ENCODE results near the gene RNMT. TPM values are rescaled to one million over a fixed set of nuclear protein-coding genes. Genes with fewer than 3 reads are reported as not detected.

The RNMT gene
- total RNA-seq, 1 donor from 2014 or later = 45.8 TPM

DNA sequence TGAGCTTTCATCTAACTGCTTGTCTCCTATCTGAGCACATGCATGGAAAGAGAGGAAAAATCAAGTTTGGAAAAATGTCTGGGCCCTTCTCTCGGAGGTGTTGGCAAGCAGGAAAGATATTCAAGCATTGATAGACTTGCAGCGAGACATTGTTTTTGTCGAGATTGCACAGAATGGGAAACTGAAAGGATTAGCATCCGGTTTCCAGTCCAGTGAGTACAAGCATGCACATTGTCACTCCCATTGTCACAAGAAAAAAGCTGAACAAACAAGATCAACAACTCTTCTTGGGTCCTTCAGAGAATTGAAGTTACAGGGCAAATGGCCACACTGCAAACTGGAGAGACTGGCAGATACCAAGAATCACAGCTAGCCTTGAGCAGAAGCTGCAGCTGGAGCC lies 77.8 kb downstream of the RNMT start:
- H3K27ac ChIP-seq (ENCODE audit: low read depth, low read length) = no peak overlapping the region
- DNase-seq (ENCODE audit: low read depth) = no peak
- H3K9ac ChIP-seq (ENCODE audit: low read length) = no peak overlapping the region
- H3K27ac Mint-ChIP-seq (ENCODE audit: unreplicated experiment) = no peak overlapping the region
- no peak overlapping the region for H2AFZ ChIP-seq (ENCODE audit: low read depth, low read length)
- no peaks in the 10 kb centered on the region for H3K36me3 Mint-ChIP-seq (ENCODE audit: low read depth, unreplicated experiment)
- no peaks in the 10 kb centered on the region for H3K79me2 ChIP-seq (ENCODE audit: insufficient read depth, low read length)
- no peak overlapping the region for H3K4me2 ChIP-seq (ENCODE audit: low read length)
- H3K4me1 ChIP-seq (ENCODE audit: insufficient read depth, low read length) = peaks cover 3% of the 10 kb centered on the region
- no peaks in the 10 kb centered on the region for H3K36me3 ChIP-seq (ENCODE audit: insufficient read depth, low read length)
- no peaks in the 10 kb centered on the region for H3K27me3 ChIP-seq (ENCODE audit: insufficient read depth, low read length)
- H3K4me1 Mint-ChIP-seq (ENCODE audit: low read depth, unreplicated experiment) = no peaks in the 10 kb centered on the region
- H3K4me3 Mint-ChIP-seq (ENCODE audit: unreplicated experiment) = no peak overlapping the region
- H3K4me3 ChIP-seq (ENCODE audit: insufficient read depth, low read depth, low read length) = no peak overlapping the region
- H3K27me3 Mint-ChIP-seq (ENCODE audit: low read depth, unreplicated experiment) = peaks cover 13% of the 10 kb centered on the region
- H3K9me3 Mint-ChIP-seq (ENCODE audit: unreplicated experiment) = peaks cover 8% of the 10 kb centered on the region
- TF ChIP-seq, protein P1, sequence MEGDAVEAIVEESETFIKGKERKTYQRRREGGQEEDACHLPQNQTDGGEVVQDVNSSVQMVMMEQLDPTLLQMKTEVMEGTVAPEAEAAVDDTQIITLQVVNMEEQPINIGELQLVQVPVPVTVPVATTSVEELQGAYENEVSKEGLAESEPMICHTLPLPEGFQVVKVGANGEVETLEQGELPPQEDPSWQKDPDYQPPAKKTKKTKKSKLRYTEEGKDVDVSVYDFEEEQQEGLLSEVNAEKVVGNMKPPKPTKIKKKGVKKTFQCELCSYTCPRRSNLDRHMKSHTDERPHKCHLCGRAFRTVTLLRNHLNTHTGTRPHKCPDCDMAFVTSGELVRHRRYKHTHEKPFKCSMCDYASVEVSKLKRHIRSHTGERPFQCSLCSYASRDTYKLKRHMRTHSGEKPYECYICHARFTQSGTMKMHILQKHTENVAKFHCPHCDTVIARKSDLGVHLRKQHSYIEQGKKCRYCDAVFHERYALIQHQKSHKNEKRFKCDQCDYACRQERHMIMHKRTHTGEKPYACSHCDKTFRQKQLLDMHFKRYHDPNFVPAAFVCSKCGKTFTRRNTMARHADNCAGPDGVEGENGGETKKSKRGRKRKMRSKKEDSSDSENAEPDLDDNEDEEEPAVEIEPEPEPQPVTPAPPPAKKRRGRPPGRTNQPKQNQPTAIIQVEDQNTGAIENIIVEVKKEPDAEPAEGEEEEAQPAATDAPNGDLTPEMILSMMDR (IDR thresholded peaks at IDR 0.05; ENCODE audit: insufficient read depth, low read depth, low read length) = no peak
- no peak for TF ChIP-seq EZH2 (IDR thresholded peaks at IDR 0.05; ENCODE audit: insufficient read depth, low read length)
- no peak for FAIRE-seq
- H3K9me3 ChIP-seq (ENCODE audit: insufficient read depth, low read depth, low read length) = no peaks in the 10 kb centered on the region
- H4K20me1 ChIP-seq (ENCODE audit: insufficient read depth, low read length) = no peaks in the 10 kb centered on the region

DNA sequence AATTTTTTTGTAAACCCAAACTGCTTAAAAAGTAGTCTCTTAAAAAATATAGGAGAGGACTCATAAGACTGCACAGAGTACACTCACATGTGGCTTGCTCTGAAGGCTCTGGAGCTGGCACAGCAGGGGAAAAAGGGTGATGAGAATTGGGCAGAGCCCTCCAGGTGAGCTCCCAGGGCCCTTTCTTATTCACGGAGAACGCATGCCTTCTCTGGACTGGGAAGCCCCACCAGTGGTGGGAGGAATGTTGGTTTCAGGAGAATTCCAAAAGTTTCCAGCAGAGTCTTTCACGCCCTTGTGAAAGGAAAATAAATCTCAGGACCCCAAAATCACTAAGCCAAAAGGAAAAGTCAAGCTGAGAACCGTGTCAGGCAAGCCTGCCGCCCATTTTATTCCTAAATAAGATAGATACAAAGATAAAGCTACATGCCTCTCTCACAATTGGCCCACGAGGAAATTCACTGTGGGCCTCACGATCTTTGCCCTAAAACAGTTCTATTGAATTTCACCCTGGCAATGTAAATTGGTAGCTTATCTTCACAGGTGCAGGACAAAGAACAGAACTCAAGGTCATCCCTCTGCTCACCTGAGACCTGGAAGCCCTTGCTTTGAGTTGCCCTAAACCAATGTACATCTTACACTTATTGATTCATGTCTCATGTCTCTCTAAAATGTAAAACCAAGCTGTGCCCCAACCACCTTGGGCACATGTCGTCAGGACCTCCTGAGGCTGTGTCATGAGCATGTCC lies 82.0 kb downstream of the RNMT start:
- H3K27me3 ChIP-seq (ENCODE audit: insufficient read depth, low read length) = no peaks in the 10 kb centered on the region
- Mint-ChIP-seq H3K4me3 (ENCODE audit: unreplicated experiment) (no peak overlapping the region), H3K36me3 (ENCODE audit: low read depth, unreplicated experiment) (no peaks in the 10 kb centered on the region), H3K27me3 (ENCODE audit: low read depth, unreplicated experiment) (peaks cover 3% of the 10 kb centered on the region), H3K27ac (ENCODE audit: unreplicated experiment) (no peak overlapping the region), H3K9me3 (ENCODE audit: unreplicated experiment) (peaks cover 5% of the 10 kb centered on the region), H3K4me1 (ENCODE audit: low read depth, unreplicated experiment) (peaks cover 4% of the 10 kb centered on the region)
- FAIRE-seq (no peak), DNase-seq (ENCODE audit: low read depth) (no peak)
- no peaks in the 10 kb centered on the region for H4K20me1 ChIP-seq (ENCODE audit: insufficient read depth, low read length)
- no peaks in the 10 kb centered on the region for H3K4me1 ChIP-seq (ENCODE audit: insufficient read depth, low read length)
- H3K9me3 ChIP-seq (ENCODE audit: insufficient read depth, low read depth, low read length) = no peaks in the 10 kb centered on the region
- H3K4me2 ChIP-seq (ENCODE audit: low read length) = no peak overlapping the region
- no peaks in the 10 kb centered on the region for H3K79me2 ChIP-seq (ENCODE audit: insufficient read depth, low read length)
- no peaks in the 10 kb centered on the region for H3K36me3 ChIP-seq (ENCODE audit: insufficient read depth, low read length)
- H3K4me3 ChIP-seq (ENCODE audit: insufficient read depth, low read depth, low read length) = no peak overlapping the region
- H3K9ac ChIP-seq (ENCODE audit: low read length) = no peak overlapping the region
- no peak overlapping the region for H2AFZ ChIP-seq (ENCODE audit: low read depth, low read length)
- no peak overlapping the region for H3K27ac ChIP-seq (ENCODE audit: low read depth, low read length)
- TF ChIP-seq, protein P1 (IDR thresholded peaks at IDR 0.05; ENCODE audit: insufficient read depth, low read depth, low read length) = no peak
- TF ChIP-seq EZH2 (IDR thresholded peaks at IDR 0.05; ENCODE audit: insufficient read depth, low read length) = no peak

DNA sequence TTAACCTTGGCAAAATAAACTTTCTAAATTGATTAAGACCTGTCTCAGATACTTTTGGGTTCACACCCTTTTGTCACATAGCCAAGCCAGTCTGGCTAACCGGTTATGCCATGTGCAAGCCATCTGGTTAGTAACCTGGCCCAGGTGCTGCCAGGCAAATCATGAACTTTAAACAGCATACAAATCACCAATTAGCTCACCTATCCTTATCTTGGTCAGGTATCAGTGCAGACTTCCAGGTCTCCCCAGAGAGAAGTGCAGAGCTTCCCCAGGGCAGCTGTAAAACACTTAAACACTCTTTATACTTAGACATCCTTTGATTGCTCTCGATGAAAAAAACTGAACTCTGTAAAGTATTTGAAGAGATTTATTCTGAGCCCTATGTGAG lies 82.6 kb downstream of the RNMT start:
- peaks cover 3% of the 10 kb centered on the region for H3K27me3 Mint-ChIP-seq (ENCODE audit: low read depth, unreplicated experiment)
- H3K36me3 ChIP-seq (ENCODE audit: insufficient read depth, low read length) = no peaks in the 10 kb centered on the region
- H3K4me1 ChIP-seq (ENCODE audit: insufficient read depth, low read length) = no peaks in the 10 kb centered on the region
- H3K9me3 Mint-ChIP-seq (ENCODE audit: unreplicated experiment) = peaks cover 2% of the 10 kb centered on the region
- H3K4me3 ChIP-seq (ENCODE audit: insufficient read depth, low read depth, low read length) = no peak overlapping the region
- H3K9ac ChIP-seq (ENCODE audit: low read length) = no peak overlapping the region
- no peak overlapping the region for H2AFZ ChIP-seq (ENCODE audit: low read depth, low read length)
- FAIRE-seq = no peak
- no peaks in the 10 kb centered on the region for H3K36me3 Mint-ChIP-seq (ENCODE audit: low read depth, unreplicated experiment)
- TF ChIP-seq, protein P1 (IDR thresholded peaks at IDR 0.05; ENCODE audit: insufficient read depth, low read depth, low read length) = no peak
- no peak for TF ChIP-seq EZH2 (IDR thresholded peaks at IDR 0.05; ENCODE audit: insufficient read depth, low read length)
- no peak overlapping the region for H3K4me3 Mint-ChIP-seq (ENCODE audit: unreplicated experiment)
- no peaks in the 10 kb centered on the region for H4K20me1 ChIP-seq (ENCODE audit: insufficient read depth, low read length)
- no peaks in the 10 kb centered on the region for H3K9me3 ChIP-seq (ENCODE audit: insufficient read depth, low read depth, low read length)
- no peak overlapping the region for H3K27ac ChIP-seq (ENCODE audit: low read depth, low read length)
- H3K4me2 ChIP-seq (ENCODE audit: low read length) = no peak overlapping the region
- H3K4me1 Mint-ChIP-seq (ENCODE audit: low read depth, unreplicated experiment) = peaks cover 4% of the 10 kb centered on the region
- no peaks in the 10 kb centered on the region for H3K79me2 ChIP-seq (ENCODE audit: insufficient read depth, low read length)
- H3K27ac Mint-ChIP-seq (ENCODE audit: unreplicated experiment) = no peak overlapping the region
- DNase-seq (ENCODE audit: low read depth) = no peak
- no peaks in the 10 kb centered on the region for H3K27me3 ChIP-seq (ENCODE audit: insufficient read depth, low read length)

Measured in astrocyte (in vitro differentiated cells and primary cell).